ENCODE data around the gene UBE2N.

GRCh38 chr12:93442411-93443340, 929 bp upstream of the UBE2N start:
- TF ChIP-seq CTCF (IDR thresholded peaks at IDR 0.05) (no peak), EZH2 (IDR thresholded peaks at IDR 0.05; ENCODE audit: borderline replicate concordance, insufficient read depth, low read depth, low read length, poor library complexity, severe bottlenecking) (no peak)
